ENCODE results near the gene PTPRS.

PTPRS gene

GRCh38 chr19:5355076-5355475, 14.5 kb upstream of the PTPRS start:
- no peak for DNase-seq (ENCODE audit: low read depth in 3 of 3)

DNA sequence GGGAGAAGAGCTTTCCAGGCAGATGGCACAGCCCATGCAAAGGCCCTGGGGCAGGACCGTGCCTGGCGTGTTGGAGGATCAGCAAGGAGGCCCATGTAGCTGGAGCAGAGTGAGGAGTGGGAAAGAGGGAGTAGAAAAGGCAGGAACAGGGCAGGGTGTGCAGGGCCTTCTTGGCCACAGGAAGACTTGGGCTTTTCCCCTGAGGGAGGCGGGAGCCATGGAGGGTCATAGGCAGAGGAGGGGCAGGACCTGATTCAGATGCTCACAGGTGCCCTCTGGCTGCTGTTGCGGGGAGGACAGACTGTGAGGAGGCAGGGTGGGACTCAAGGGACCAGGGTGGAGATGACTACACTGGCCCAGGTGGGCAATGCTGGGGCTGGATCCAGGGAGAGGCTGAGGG, 13.8 kb upstream of the PTPRS start:
- DNase-seq (ENCODE audit: low read depth in 3 of 3) = no peak

DNA sequence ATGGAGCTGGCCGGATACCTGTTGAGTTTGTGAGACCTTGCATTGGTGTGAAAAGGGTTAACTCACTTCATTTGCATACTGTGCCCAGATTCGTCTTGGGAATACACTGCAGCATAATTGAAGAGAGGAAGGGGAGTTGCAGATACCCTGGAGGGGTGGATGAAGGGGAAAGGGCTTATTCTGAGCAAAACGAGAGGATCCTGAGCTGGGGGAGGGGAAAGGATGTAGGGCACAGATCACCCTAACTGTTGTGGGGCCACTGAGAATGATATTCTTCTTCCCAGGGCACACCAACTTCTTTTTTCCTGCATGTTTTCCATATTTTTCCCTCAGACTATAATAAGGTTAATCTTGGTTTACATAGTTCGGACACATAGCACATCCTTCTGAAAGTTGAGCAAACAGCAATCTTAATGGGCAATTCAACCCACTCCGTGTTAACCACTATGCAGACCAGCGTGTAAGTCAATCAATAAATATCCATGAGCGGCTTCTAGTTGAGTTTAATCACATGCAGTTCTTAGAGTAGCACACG, 11.7 kb upstream of the PTPRS start:
- no peak for DNase-seq (ENCODE audit: low read depth in 3 of 3)

DNA sequence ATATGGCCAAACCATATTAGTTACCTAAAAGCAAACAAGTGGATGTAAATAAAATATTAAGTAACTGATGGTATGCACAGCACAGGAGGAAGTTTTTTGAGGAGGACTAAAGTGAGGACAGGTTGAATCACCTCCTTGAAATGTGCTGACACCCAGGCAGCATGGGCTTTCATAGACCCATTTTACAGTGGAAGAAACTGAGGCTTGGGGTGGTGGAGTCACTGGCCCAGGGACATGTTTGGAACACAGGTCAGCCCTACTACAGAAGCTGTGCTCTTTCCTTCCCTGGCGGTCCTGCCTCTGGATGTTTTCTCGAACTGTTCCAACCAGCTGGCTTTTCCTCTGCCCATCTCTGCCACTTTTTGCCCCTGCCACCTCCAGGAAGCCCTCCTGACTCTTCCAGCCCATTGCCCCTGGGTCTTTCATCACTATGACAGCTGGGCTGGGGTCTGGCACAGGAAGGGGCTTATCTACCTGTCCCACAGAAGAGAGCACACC, 11.2 kb upstream of the PTPRS start:
- DNase-seq (ENCODE audit: low read depth in 3 of 3) = no peak

- no peak for DNase-seq (ENCODE audit: low read depth in 3 of 3)
Measured at GRCh38 chr19:5349041-5349440, 8.4 kb upstream of the PTPRS start.

DNA sequence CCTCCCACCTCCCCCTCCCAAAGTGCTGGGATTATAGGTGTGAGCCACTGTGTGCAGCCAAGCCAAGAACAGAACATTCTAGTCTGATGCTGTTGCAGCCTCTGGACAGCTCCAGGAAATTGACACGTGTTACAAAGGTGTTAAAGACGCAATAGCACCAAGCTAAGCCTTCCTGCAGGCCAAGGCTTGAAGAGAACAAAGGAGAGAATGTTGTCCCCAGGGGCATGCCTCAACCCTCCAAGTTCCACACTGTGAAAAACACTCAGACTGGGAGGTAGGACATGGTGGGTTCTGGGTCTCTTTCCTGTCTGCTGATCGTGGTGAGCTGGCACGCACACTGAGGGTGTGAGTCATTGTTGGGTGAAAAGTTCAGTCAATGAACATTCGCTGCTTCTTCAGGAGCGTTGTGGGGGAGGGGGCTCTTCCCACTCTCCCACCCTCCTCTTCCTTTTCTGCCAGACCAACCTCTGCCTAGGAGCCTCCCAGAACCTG, 5.3 kb upstream of the PTPRS start:
- no peak for DNase-seq (ENCODE audit: low read depth in 3 of 3)

GRCh38 chr19:5343848-5344247, 3.2 kb upstream of the PTPRS start:
- DNase-seq (ENCODE audit: low read depth in 3 of 3) = no peak

- DNase-seq (ENCODE audit: low read depth in 3 of 3) = no peak
Measured at GRCh38 chr19:5342573-5343201, 2.1 kb upstream of the PTPRS start.

GRCh38 chr19:5341981-5342380, 1.4 kb upstream of the PTPRS start:
- DNase-seq (ENCODE audit: low read depth in 3 of 3) = no peak

DNA sequence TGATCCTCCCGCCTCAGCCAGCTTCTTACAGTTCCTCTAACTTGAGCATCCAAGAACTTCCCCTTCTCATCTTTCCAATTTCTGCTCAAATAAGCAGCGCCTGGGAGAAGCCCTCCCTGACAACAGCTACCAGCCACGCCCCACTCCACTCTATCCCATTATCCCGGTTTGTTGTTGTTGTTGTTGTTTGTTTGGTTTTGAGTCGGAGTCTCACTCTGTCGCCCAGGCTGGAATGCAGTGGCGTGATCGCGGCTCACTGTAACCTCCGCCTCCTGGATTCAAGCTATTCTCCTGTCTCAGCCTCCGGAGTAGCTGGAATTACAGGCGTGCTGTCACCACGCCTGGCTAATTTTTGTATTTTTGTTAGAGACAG, 822 bp upstream of the PTPRS start:
- DNase-seq (ENCODE audit: low read depth in 3 of 3) = no peak

DNA sequence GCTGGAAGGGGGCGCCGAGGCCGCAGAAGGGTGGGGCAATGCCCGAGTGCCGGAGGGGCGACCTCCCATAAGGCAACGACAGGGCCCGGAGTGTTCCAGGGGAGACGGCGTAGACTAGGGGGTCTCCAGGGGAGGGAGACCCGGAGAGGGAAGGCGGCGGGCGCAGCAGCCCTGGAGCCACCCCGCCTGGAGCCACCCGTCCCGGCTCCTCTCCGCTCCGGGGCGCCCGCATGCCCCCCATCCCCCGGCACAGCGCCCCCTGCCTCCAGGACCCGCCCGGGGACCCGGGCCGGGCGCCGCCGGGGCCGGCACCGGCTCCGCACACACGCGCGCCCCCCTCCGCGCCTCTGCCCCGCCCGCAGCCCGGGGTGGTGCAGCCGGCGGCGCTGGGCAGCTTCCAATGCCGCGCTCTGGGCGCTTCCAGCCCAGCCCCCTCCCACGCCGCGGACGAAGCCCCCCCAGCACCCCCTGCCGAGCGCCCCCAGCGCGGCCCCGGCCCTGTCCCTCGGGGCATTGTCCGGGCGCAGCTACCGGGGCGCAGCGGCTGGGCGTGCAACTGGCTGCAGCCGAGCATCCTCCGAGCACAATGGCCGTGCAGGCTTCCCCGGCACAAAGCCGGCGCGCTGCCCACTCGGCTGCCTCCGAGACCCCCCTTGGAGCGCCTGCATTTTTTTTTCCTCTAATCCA, 519 bp downstream of the PTPRS start:
- DNase-seq (ENCODE audit: low read depth in 3 of 3) = no peak

DNA sequence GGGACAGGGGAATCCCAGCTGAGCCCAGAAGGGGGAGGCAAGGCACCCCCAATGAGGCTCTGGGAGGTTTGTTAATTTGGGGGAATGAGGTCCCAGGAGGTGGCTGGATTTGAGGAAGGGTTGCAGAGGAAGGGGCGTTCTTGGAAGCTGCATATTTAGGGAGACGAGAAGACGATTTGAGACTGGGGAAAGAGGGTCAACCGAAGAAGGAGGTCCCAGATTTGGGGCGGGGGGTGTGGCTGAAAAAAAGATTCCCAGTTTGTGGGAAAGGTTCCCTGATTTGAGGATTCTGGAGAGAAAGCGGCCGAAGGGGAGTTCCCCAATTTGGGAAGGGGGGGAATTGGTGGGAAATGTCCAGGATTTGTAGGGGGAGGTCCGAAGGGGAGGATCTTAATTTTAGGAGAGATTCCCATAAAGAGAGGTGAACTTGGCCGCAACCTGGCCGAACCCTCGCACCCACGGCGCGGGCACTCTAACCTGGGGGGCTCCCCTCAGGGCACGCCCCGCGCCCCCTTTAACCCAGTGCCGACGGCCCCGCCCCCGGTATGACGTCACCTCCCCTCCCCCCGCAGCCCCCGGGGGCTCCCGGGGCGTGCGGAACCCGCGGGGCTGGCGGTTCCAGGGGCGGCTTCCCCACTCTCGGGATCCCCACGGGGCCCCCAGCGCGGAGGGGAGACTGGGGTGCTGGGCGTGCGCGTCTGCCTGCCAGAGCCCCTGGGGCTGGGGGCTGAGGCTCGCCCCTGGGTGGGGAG, 1.2 kb downstream of the PTPRS start:
- no peak for DNase-seq (ENCODE audit: low read depth in 3 of 3)

DNA sequence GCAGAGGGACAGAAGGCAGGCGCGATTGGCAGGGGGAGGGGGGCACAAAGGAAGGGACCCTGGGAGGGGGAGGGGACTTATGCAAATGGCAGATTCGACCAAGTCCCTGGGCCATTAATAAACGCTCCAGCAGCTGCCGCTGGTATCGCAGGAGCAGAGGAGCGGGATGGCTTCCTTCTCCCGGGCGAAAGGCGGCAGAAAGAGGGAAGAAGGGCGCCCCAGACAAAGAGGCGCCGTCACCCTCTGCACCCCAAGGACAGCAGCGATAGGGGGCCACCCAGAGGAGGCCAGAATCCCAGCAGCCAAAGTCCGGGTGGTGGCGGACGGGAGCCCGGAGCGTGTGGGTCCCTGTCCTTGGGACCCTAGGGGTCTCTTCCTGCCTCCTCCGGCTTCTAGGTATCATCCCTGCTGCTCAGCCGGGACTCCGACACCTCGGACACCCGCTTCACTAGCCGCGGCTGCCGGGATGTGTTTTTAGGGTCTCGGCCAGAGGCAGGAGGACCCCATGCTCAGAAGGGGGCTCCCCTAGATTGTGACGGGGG, 1.9 kb downstream of the PTPRS start:
- no peak for DNase-seq (ENCODE audit: low read depth in 3 of 3)

- DNase-seq (ENCODE audit: low read depth in 3 of 3) = no peak
Measured at GRCh38 chr19:5337708-5338655, 2.6 kb downstream of the PTPRS start.

DNA sequence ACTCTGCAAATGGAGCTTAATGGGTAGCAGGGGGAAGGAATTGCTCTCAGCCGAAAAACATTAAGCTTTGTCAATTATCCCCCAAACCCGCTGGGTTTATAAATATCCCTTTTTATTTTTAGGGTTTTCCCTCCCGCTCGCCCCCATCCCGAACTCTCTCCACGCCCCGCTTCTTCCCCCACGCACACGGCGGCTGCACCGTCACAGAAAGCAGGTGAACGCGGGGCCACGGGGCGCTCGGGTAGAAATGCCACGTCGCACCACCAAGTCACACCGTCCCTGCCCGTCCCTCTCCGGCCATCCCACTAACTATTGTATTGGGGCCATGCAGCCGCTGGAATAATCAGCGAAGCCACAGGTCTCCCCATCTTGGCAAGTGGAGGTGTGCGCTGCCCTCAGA, 3.5 kb downstream of the PTPRS start:
- DNase-seq (ENCODE audit: low read depth in 3 of 3) = no peak

- no peak for DNase-seq (ENCODE audit: low read depth in 3 of 3)
Measured at GRCh38 chr19:5336195-5336965, 4.2 kb downstream of the PTPRS start.

- DNase-seq (ENCODE audit: low read depth in 3 of 3) = no peak
Measured at GRCh38 chr19:5335593-5335992, 5.0 kb downstream of the PTPRS start.

DNA sequence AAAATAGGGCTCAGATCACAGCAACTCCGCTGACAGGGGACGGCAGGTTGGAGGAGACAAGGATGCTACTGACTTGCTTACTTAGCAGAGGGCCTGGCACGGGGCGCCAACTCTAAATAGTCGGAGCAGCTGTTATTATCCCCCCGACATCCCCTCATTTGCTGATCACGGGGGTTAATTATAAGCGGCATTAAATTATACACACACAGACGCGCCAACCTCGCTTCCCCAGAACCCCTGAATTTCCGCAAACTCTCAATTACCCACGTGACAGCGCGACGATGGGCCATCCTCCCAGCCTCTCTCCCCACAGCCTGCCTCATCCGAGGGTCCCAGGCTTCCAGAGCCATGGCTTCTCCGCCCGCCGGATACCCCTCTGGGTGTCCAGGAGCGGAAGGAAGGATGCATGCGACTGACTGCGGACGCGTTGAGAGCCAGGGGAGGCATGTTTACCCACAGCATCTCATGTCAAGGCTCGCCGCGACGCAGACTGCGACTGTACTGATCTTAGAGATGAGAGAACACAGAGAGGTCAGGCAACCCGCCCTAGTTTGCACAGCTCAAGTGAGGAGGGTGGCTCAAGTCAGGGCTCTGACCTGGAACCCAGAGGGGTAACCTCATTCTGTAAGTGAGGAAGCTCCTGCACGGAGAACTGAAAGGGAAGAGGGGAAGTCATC, 5.7 kb downstream of the PTPRS start:
- no peak for DNase-seq (ENCODE audit: low read depth in 3 of 3)

DNA sequence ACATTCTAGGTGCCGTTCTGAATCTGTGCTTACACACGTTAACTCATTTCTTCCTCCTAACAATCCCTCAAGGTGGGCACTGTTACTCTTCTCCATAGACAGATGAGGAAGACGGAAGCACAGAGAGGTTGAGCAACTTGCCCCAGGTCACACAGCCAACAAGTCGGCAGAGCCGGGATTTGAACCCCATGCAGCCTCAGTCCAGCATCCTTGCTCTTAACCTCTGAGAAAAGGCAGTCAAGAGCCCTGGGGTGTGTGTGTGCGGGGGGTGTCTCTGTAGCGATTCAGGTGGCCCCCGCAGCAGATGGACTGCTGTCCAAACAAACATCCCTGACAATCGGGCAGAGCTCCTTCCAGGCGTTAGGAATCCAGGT, 6.3 kb downstream of the PTPRS start:
- DNase-seq (ENCODE audit: low read depth in 3 of 3) = no peak
